C4-2B (cell line): ENCODE measurements around the gene CLDN3.
"Not testable (repeated sequence)": the region's sequence is repeated elsewhere in the genome, so short reads cannot be mapped to it uniquely, and the experiment has no call there.

Experiments
- CTCF ChIP-seq: fragments of 450-650 bp; conservative IDR thresholded peaks from 2 replicates; pipeline ENCODE4 v1.5.1; 2017; ENCODE audit warnings: mild to moderate bottlenecking
- ZFX ChIP-seq: fragments of 450-650 bp; IDR thresholded peaks from 2 replicates; pipeline ENCODE4 v1.6.1; 2017

GRCh38 chr7:73795188-73795587 lies 25.1 kb upstream of the CLDN3 start:
- TF ChIP-seq CTCF, ZFX: not testable (repeated sequence)
